HTERT RPE-1 (cell line): Measurements from ENCODE around the gene MIEN1.
"Not testable (repeated sequence)": the region's sequence is repeated elsewhere in the genome, so short reads cannot be mapped to it uniquely, and the experiment has no call there.

Source experiments
- in situ Hi-C: fragments of 300-500 bp; cut with MboI; formaldehyde crosslinking; loops from 4 replicates; pipeline ENCODE4 v1.14.3; 2020; ENCODE audit warnings: low sequenced_read_pairs

MIEN1 gene

GRCh38 chr17:39742126-39742855, 12.0 kb upstream of the MIEN1 start:
- in situ Hi-C loops = no loop called here

- in situ Hi-C loops = no loop called here
These were observed 10.2 kb upstream of the MIEN1 start for GRCh38 chr17:39740357-39741111.

GRCh38 chr17:39739885-39740356, 9.6 kb upstream of the MIEN1 start:
- in situ Hi-C loops = no loop called here

GRCh38 chr17:39738983-39739884, 8.9 kb upstream of the MIEN1 start:
- in situ Hi-C loops = no loop called here

- in situ Hi-C loops = no loop called here
These were observed 8.2 kb upstream of the MIEN1 start for GRCh38 chr17:39738568-39738901.

GRCh38 chr17:39737760-39738567, 7.6 kb upstream of the MIEN1 start, which contains the start of gene GRB7:
GRB7 (plus strand) TSS chr17:39737938; CDS start chr17:39742302, 4,364 bp downstream.
- in situ Hi-C loops = no loop called here

- in situ Hi-C loops = no loop called here
These were observed 7.0 kb upstream of the MIEN1 start for GRCh38 chr17:39737206-39737759.

- in situ Hi-C loops = no loop called here
These were observed 6.2 kb upstream of the MIEN1 start for GRCh38 chr17:39736319-39737165.

GRCh38 chr17:39735882-39736281, 5.5 kb upstream of the MIEN1 start:
- in situ Hi-C loops = no loop called here

- in situ Hi-C loops = no loop called here
These were observed 2.3 kb upstream of the MIEN1 start for GRCh38 chr17:39732586-39732985.

GRCh38 chr17:39729280-39729851, 966 bp downstream of the MIEN1 start:
- in situ Hi-C loops = no loop called here

- in situ Hi-C loops = no loop called here
These were observed 2.8 kb downstream of the MIEN1 start for GRCh38 chr17:39727556-39727955.

GRCh38 chr17:39726617-39727016, 3.7 kb downstream of the MIEN1 start:
- in situ Hi-C loops = no loop called here

- in situ Hi-C loops = not testable (repeated sequence)
These were observed 4.4 kb downstream of the MIEN1 start for GRCh38 chr17:39725923-39726322.

GRCh38 chr17:39724731-39725130, 5.6 kb downstream of the MIEN1 start:
- in situ Hi-C loops = no loop called here

GRCh38 chr17:39722965-39723848, 7.1 kb downstream of the MIEN1 start:
- in situ Hi-C loops = no loop called here

- in situ Hi-C loops = no loop called here
These were observed 8.2 kb downstream of the MIEN1 start for GRCh38 chr17:39722104-39722503.
